GM23338 (cell line): ENCODE data around the gene MAP2K7. TPM values are rescaled to one million over a fixed set of nuclear protein-coding genes. Genes with fewer than 3 reads are reported as not detected.
A peak's percentile ranks its signal among the peaks of the same experiment; 100 is the strongest.

ENCODE experiments used
- ATAC-seq: fragments of 200-7000 bp; cut with Tn5 transposase; 3 replicates; pipeline ENCODE4 v1.9.1; 2020
- DNase-seq: peaks from one replicate; pipeline ENCODE4 v3.0.0-alpha.2; 2015; ENCODE audit warnings: low spot score
- H2AFZ ChIP-seq: fragments of 200-600 bp; sonication (generic); 2 replicates; pipeline ENCODE4 v1.8.0; 2016; ENCODE audit warnings: antibody characterized with exemption, mild to moderate bottlenecking, moderate library complexity
- H3F3A ChIP-seq: fragments of 200-600 bp; sonication (generic); replicated peaks from 2 replicates; pipeline ENCODE4 v1.8.0; 2017; ENCODE audit warnings: antibody characterized with exemption, mixed run types, low read depth
- H3K27ac ChIP-seq: fragments of 200-600 bp; sonication (generic); 2 replicates; pipeline ENCODE4 v1.6.1; 2016; ENCODE audit warnings: low read depth
- H3K27me3 ChIP-seq: fragments of 200-600 bp; sonication (generic); 2 replicates; pipeline ENCODE4 v1.8.0; 2016; ENCODE audit warnings: mild to moderate bottlenecking, mixed run types, moderate library complexity; ENCODE audit not compliant: insufficient read depth
- H3K36me3 ChIP-seq: fragments of 200-600 bp; sonication (generic); 2 replicates; pipeline ENCODE4 v1.8.0; 2016; ENCODE audit warnings: mild to moderate bottlenecking; ENCODE audit not compliant: insufficient read depth
- H3K4me1 ChIP-seq: fragments of 200-600 bp; sonication (generic); 2 replicates; pipeline ENCODE4 v1.8.0; 2016; ENCODE audit warnings: mild to moderate bottlenecking, moderate library complexity; ENCODE audit not compliant: insufficient read depth
- H3K4me2 ChIP-seq: fragments of 200-600 bp; sonication (generic); 2 replicates; pipeline ENCODE4 v1.7.1; 2017; ENCODE audit warnings: mixed run types
- H3K4me3 ChIP-seq: fragments of 200-600 bp; sonication (generic); 2 replicates; pipeline ENCODE4 v1.6.1; 2016; ENCODE audit warnings: mixed run types
- H3K79me2 ChIP-seq: fragments of 200-600 bp; sonication (generic); replicated peaks from 2 replicates; pipeline ENCODE4 v1.8.0; 2017; ENCODE audit warnings: mild to moderate bottlenecking; ENCODE audit not compliant: insufficient read depth
- H3K9me2 ChIP-seq: fragments of 200-600 bp; sonication (generic); 2 replicates; pipeline ENCODE4 v1.8.0; 2017; ENCODE audit not compliant: insufficient read depth
- H4K20me1 ChIP-seq: fragments of 200-600 bp; sonication (generic); replicated peaks from 2 replicates; pipeline ENCODE4 v1.8.0; 2017; ENCODE audit warnings: mild to moderate bottlenecking; ENCODE audit not compliant: insufficient read depth
- H3K27ac Mint-ChIP-seq: 2 replicates; pipeline ENCODE4 v1.8.0; 2020; ENCODE audit warnings: inconsistent platforms, mild to moderate bottlenecking, moderate library complexity, mixed read lengths
- H3K27me3 Mint-ChIP-seq: 3 replicates; pipeline ENCODE4 v1.8.0; 2022; ENCODE audit warnings: low read depth, mild to moderate bottlenecking, moderate library complexity, mixed read lengths, inconsistent platforms; ENCODE audit not compliant: insufficient read depth, poor library complexity
- H3K36me3 Mint-ChIP-seq: 3 replicates; pipeline ENCODE4 v1.8.0; 2021; ENCODE audit warnings: low read depth, mild to moderate bottlenecking, inconsistent platforms, moderate library complexity, mixed read lengths
- H3K4me1 Mint-ChIP-seq: 3 replicates; pipeline ENCODE4 v1.8.0; 2020; ENCODE audit warnings: mild to moderate bottlenecking, inconsistent platforms, mixed read lengths
- H3K4me3 Mint-ChIP-seq: 3 replicates; pipeline ENCODE4 v1.8.0; 2021; ENCODE audit warnings: moderate library complexity, mild to moderate bottlenecking, inconsistent platforms, mixed read lengths
- H3K9me3 Mint-ChIP-seq: 3 replicates; pipeline ENCODE4 v1.8.0; 2020; ENCODE audit warnings: moderate library complexity, mild to moderate bottlenecking, inconsistent platforms, mixed read lengths
- CREB1 ChIP-seq: fragments of 250-450 bp; sonication (Bioruptor Pico); IDR thresholded peaks from 2 replicates; pipeline ENCODE4 v1.5.0; 2020; ENCODE audit warnings: low read depth, mild to moderate bottlenecking, moderate library complexity
- EZH2 ChIP-seq: fragments of 200-600 bp; sonication (generic); IDR thresholded peaks from one replicate; pipeline ENCODE4 v1.8.0; 2017; ENCODE audit warnings: antibody characterized with exemption, mild to moderate bottlenecking, low read depth; ENCODE audit not compliant: unreplicated experiment
- EZH2phosphoT487 ChIP-seq: fragments of 200-600 bp; sonication (generic); IDR thresholded peaks from one replicate; pipeline ENCODE4 v1.8.1; 2018; ENCODE audit warnings: antibody characterized with exemption; ENCODE audit not compliant: unreplicated experiment
- JUNB ChIP-seq: IDR thresholded peaks from one replicate; pipeline ENCODE4 v1.6.1; 2016; ENCODE audit warnings: antibody characterized with exemption; ENCODE audit not compliant: unreplicated experiment
- NANOG ChIP-seq: IDR thresholded peaks from 2 replicates; pipeline ENCODE4 v1.6.1; 2016; ENCODE audit warnings: antibody characterized with exemption, borderline replicate concordance
- POLR2AphosphoS5 ChIP-seq: IDR thresholded peaks from 2 replicates; pipeline ENCODE4 v1.6.1; 2016; ENCODE audit warnings: antibody characterized with exemption, low read depth
- STAT1 ChIP-seq: IDR thresholded peaks from one replicate; pipeline ENCODE4 v1.6.1; 2016; ENCODE audit warnings: antibody characterized with exemption; ENCODE audit not compliant: unreplicated experiment
- ZNF114 ChIP-seq: fragments of 250-450 bp; sonication (Bioruptor Pico); IDR thresholded peaks from 2 replicates; pipeline ENCODE4 v1.5.0; 2020; ENCODE audit warnings: mild to moderate bottlenecking, moderate library complexity
- ZNF331 ChIP-seq: fragments of 250-450 bp; sonication (Bioruptor Pico); IDR thresholded peaks from 2 replicates; pipeline ENCODE4 v1.5.0; 2020; ENCODE audit warnings: low read depth, mild to moderate bottlenecking, moderate library complexity
- polyA plus RNA-seq: library from polyadenylated mRNA; unstranded; fragments of >200 nt; fragmentation: Nextera tagmentation; extraction: Ambion mirVana; gene quantifications from 2 replicates; pipeline ENCODE4 v1.2.1, GENCODE V29; 2016
- total RNA-seq: library from RNA; depleted of rRNA; stranded (reverse); fragments of >200 nt; shearing (Covaris generic); gene quantifications from 2 replicates; pipeline ENCODE4 v1.2.3, GENCODE V29; 2014
- TF ChIP-seq, protein P1 (sequence below): IDR thresholded peaks from one replicate; pipeline ENCODE4 v1.6.1; 2018; ENCODE audit warnings: antibody characterized with exemption; ENCODE audit not compliant: unreplicated experiment
- TF ChIP-seq, protein P2 (sequence below), 2 experiments: fragments of 200-600 bp in 1 of 2; sonication (generic) in 1 of 2; conservative IDR thresholded peaks; 2 replicates each; pipeline versions ENCODE4 v1.5.1 to v1.6.1; 2016 to 2017; ENCODE audit warnings: antibody characterized with exemption in 2 of 2, low read depth in 2 of 2, mild to moderate bottlenecking in 2 of 2, moderate library complexity in 1 of 2
- TF ChIP-seq, protein P3 (sequence below): fragments of 250-450 bp; sonication (Bioruptor Pico); IDR thresholded peaks from 2 replicates; pipeline ENCODE4 v1.5.0; 2020; ENCODE audit warnings: mild to moderate bottlenecking, moderate library complexity
- TF ChIP-seq, protein P4 (sequence below): IDR thresholded peaks from 2 replicates; pipeline ENCODE4 v1.6.1; 2016; ENCODE audit warnings: antibody characterized with exemption

Gene MAP2K7
- total and polyA plus RNA-seq, 2 experiments from 2014 or later, result 11.3 to 22.6 TPM

DNA sequence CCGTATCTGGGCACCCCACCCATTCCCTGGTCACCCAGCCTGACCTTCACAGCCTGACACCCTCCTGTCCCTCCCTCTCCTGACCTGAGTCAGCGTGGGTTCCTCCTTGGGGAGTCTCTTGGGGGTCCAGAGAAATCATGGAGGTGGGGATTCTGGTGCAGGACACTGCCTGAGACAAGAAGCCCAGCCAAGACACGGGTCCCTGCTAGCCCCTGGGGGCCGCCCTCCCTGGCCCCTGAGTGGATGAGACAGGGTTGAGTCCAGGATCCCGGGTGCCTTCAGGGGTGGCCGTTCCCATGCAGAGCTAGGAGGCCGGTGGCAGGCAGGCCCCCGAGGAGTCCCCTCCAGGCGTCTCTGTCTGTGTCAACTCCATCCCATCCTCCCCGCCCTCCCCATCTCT is 1.6 kb downstream of the MAP2K7 start:
- Histone ChIP-seq H2AFZ (no peak overlapping the region), H3K79me2 (peaks cover 32% of the 10 kb centered on the region), H3K36me3 (no peaks in the 10 kb centered on the region; the same call in 1 of the 2 replicates), H3K4me1 (peaks cover 11% of the 10 kb centered on the region), H3K27me3 (no peaks in the 10 kb centered on the region), H3K4me2 (no peak overlapping the region), H3K27ac (no peak overlapping the region), H3K9me2 (no peaks in the 10 kb centered on the region), H4K20me1 (no peaks in the 10 kb centered on the region; the same call in 1 of the 2 replicates), H3K4me3 (no peak overlapping the region; the same call in 1 of the 2 replicates), H3F3A (peaks cover 8% of the 10 kb centered on the region; the same call in 1 of the 2 replicates)
- peaks cover 6% of the 10 kb centered on the region; the same call in 1 of the 3 replicates for H3K9me3 Mint-ChIP-seq
- peak overlapping the region; percentile 77 for H3K4me3 Mint-ChIP-seq
- peaks cover 29% of the 10 kb centered on the region for H3K27me3 Mint-ChIP-seq
- peaks cover 19% of the 10 kb centered on the region for H3K4me1 Mint-ChIP-seq
- no peak for ATAC-seq
- H3K36me3 Mint-ChIP-seq, result peaks cover 8% of the 10 kb centered on the region; the same call in 1 of the 3 replicates
- no peak for DNase-seq
- peak overlapping the region; percentile 18; the same call in 1 of the 2 replicates for H3K27ac Mint-ChIP-seq
- TF ChIP-seq POLR2AphosphoS5, result no peak
- no peak for TF ChIP-seq ZNF114
- no peak for TF ChIP-seq JUNB
- TF ChIP-seq, protein P1, sequence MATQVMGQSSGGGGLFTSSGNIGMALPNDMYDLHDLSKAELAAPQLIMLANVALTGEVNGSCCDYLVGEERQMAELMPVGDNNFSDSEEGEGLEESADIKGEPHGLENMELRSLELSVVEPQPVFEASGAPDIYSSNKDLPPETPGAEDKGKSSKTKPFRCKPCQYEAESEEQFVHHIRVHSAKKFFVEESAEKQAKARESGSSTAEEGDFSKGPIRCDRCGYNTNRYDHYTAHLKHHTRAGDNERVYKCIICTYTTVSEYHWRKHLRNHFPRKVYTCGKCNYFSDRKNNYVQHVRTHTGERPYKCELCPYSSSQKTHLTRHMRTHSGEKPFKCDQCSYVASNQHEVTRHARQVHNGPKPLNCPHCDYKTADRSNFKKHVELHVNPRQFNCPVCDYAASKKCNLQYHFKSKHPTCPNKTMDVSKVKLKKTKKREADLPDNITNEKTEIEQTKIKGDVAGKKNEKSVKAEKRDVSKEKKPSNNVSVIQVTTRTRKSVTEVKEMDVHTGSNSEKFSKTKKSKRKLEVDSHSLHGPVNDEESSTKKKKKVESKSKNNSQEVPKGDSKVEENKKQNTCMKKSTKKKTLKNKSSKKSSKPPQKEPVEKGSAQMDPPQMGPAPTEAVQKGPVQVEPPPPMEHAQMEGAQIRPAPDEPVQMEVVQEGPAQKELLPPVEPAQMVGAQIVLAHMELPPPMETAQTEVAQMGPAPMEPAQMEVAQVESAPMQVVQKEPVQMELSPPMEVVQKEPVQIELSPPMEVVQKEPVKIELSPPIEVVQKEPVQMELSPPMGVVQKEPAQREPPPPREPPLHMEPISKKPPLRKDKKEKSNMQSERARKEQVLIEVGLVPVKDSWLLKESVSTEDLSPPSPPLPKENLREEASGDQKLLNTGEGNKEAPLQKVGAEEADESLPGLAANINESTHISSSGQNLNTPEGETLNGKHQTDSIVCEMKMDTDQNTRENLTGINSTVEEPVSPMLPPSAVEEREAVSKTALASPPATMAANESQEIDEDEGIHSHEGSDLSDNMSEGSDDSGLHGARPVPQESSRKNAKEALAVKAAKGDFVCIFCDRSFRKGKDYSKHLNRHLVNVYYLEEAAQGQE, result no peak
- TF ChIP-seq CREB1 (CRISPR knock-in tag), result no peak
- TF ChIP-seq ZNF331, result no peak
- TF ChIP-seq NANOG, result no peak
- TF ChIP-seq STAT1, result no peak
- TF ChIP-seq EZH2phosphoT487, result no peak
- TF ChIP-seq, protein P2, sequence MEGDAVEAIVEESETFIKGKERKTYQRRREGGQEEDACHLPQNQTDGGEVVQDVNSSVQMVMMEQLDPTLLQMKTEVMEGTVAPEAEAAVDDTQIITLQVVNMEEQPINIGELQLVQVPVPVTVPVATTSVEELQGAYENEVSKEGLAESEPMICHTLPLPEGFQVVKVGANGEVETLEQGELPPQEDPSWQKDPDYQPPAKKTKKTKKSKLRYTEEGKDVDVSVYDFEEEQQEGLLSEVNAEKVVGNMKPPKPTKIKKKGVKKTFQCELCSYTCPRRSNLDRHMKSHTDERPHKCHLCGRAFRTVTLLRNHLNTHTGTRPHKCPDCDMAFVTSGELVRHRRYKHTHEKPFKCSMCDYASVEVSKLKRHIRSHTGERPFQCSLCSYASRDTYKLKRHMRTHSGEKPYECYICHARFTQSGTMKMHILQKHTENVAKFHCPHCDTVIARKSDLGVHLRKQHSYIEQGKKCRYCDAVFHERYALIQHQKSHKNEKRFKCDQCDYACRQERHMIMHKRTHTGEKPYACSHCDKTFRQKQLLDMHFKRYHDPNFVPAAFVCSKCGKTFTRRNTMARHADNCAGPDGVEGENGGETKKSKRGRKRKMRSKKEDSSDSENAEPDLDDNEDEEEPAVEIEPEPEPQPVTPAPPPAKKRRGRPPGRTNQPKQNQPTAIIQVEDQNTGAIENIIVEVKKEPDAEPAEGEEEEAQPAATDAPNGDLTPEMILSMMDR (conservative IDR thresholded peaks at IDR 0.05; ENCODE audit: low read depth in 2 of 2), result no peak
- TF ChIP-seq, protein P3, sequence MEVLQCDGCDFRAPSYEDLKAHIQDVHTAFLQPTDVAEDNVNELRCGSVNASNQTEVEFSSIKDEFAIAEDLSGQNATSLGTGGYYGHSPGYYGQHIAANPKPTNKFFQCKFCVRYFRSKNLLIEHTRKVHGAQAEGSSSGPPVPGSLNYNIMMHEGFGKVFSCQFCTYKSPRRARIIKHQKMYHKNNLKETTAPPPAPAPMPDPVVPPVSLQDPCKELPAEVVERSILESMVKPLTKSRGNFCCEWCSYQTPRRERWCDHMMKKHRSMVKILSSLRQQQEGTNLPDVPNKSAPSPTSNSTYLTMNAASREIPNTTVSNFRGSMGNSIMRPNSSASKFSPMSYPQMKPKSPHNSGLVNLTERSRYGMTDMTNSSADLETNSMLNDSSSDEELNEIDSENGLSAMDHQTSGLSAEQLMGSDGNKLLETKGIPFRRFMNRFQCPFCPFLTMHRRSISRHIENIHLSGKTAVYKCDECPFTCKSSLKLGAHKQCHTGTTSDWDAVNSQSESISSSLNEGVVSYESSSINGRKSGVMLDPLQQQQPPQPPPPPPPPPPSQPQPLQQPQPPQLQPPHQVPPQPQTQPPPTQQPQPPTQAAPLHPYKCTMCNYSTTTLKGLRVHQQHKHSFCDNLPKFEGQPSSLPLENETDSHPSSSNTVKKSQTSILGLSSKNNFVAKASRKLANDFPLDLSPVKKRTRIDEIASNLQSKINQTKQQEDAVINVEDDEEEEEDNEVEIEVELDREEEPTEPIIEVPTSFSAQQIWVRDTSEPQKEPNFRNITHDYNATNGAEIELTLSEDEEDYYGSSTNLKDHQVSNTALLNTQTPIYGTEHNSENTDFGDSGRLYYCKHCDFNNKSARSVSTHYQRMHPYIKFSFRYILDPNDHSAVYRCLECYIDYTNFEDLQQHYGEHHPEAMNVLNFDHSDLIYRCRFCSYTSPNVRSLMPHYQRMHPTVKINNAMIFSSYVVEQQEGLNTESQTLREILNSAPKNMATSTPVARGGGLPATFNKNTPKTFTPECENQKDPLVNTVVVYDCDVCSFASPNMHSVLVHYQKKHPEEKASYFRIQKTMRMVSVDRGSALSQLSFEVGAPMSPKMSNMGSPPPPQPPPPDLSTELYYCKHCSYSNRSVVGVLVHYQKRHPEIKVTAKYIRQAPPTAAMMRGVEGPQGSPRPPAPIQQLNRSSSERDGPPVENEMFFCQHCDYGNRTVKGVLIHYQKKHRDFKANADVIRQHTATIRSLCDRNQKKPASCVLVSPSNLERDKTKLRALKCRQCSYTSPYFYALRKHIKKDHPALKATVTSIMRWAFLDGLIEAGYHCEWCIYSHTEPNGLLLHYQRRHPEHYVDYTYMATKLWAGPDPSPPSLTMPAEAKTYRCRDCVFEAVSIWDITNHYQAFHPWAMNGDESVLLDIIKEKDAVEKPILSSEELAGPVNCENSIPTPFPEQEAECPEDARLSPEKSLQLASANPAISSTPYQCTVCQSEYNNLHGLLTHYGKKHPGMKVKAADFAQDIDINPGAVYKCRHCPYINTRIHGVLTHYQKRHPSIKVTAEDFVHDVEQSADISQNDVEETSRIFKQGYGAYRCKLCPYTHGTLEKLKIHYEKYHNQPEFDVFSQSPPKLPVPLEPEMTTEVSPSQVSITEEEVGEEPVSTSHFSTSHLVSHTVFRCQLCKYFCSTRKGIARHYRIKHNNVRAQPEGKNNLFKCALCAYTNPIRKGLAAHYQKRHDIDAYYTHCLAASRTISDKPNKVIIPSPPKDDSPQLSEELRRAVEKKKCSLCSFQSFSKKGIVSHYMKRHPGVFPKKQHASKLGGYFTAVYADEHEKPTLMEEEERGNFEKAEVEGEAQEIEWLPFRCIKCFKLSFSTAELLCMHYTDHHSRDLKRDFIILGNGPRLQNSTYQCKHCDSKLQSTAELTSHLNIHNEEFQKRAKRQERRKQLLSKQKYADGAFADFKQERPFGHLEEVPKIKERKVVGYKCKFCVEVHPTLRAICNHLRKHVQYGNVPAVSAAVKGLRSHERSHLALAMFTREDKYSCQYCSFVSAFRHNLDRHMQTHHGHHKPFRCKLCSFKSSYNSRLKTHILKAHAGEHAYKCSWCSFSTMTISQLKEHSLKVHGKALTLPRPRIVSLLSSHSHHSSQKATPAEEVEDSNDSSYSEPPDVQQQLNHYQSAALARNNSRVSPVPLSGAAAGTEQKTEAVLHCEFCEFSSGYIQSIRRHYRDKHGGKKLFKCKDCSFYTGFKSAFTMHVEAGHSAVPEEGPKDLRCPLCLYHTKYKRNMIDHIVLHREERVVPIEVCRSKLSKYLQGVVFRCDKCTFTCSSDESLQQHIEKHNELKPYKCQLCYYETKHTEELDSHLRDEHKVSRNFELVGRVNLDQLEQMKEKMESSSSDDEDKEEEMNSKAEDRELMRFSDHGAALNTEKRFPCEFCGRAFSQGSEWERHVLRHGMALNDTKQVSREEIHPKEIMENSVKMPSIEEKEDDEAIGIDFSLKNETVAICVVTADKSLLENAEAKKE (CRISPR knock-in tag), result no peak
- TF ChIP-seq, protein P4, sequence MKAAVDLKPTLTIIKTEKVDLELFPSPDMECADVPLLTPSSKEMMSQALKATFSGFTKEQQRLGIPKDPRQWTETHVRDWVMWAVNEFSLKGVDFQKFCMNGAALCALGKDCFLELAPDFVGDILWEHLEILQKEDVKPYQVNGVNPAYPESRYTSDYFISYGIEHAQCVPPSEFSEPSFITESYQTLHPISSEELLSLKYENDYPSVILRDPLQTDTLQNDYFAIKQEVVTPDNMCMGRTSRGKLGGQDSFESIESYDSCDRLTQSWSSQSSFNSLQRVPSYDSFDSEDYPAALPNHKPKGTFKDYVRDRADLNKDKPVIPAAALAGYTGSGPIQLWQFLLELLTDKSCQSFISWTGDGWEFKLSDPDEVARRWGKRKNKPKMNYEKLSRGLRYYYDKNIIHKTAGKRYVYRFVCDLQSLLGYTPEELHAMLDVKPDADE, result no peak
- TF ChIP-seq EZH2, result no peak
